Esophagus squamous epithelium (tissue), 4 donors: ENCODE data around the gene ZFPM1.

ENCODE experiments used
- POLR2A ChIP-seq, 4 donors: fragments of 450-650 bp; IDR thresholded peaks; one replicate each; pipeline ENCODE4 v1.6.1; 2017; ENCODE audit warnings: antibody characterized with exemption in 4 of 4, mild to moderate bottlenecking in 4 of 4, moderate library complexity in 3 of 4
- TF ChIP-seq, protein P1 (sequence below), 6 experiments: fragments of 450-650 bp in 4 of 6; fragments of 200-600 bp in 2 of 6; sonication (generic) in 2 of 6; IDR thresholded peaks; one replicate each; pipeline ENCODE4 v1.5.1; 2016 to 2019; ENCODE audit warnings: antibody characterized with exemption in 6 of 6, mild to moderate bottlenecking in 4 of 6, moderate library complexity in 4 of 6

- TF ChIP-seq, protein P1, sequence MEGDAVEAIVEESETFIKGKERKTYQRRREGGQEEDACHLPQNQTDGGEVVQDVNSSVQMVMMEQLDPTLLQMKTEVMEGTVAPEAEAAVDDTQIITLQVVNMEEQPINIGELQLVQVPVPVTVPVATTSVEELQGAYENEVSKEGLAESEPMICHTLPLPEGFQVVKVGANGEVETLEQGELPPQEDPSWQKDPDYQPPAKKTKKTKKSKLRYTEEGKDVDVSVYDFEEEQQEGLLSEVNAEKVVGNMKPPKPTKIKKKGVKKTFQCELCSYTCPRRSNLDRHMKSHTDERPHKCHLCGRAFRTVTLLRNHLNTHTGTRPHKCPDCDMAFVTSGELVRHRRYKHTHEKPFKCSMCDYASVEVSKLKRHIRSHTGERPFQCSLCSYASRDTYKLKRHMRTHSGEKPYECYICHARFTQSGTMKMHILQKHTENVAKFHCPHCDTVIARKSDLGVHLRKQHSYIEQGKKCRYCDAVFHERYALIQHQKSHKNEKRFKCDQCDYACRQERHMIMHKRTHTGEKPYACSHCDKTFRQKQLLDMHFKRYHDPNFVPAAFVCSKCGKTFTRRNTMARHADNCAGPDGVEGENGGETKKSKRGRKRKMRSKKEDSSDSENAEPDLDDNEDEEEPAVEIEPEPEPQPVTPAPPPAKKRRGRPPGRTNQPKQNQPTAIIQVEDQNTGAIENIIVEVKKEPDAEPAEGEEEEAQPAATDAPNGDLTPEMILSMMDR (IDR thresholded peaks at IDR 0.05) = no peak
- TF ChIP-seq POLR2A (IDR thresholded peaks at IDR 0.05) = no peak
Measured at GRCh38 chr16:88491001-88491559, 38.0 kb downstream of the ZFPM1 start.
